Loucy (cell line): ENCODE data around the gene DRC1.

Source experiments
- EZH2phosphoT487 ChIP-seq: fragments of 200-600 bp; IDR thresholded peaks from 2 replicates; pipeline ENCODE4 v1.6.1; 2018; ENCODE audit warnings: antibody characterized with exemption, mild to moderate bottlenecking, moderate library complexity, borderline replicate concordance
- TF ChIP-seq, protein P1 (sequence below): fragments of 200-600 bp; sonication (generic); conservative IDR thresholded peaks from 2 replicates; pipeline ENCODE4 v1.5.1; 2014; ENCODE audit warnings: mild to moderate bottlenecking, antibody characterized with exemption, low read length

DNA sequence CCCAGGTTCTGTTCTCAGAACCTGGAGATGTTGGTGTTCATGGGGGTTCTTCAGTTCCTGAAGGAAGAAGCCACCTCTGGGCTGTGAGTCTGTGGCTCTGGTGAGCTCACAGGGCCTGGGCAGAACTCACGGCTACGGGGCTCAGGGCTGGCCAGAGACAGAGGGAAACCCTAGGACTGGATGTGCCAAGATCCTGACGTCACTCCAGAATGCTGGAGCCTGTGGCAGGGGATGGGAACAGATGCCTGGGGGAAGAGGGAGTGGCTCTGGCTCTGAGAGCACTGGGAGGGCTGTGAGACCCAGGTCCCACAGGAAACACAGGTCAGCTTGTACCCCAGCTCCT lies 76.2 kb downstream of the DRC1 start, which contains the start of gene OTOF:
- TF ChIP-seq, protein P1, sequence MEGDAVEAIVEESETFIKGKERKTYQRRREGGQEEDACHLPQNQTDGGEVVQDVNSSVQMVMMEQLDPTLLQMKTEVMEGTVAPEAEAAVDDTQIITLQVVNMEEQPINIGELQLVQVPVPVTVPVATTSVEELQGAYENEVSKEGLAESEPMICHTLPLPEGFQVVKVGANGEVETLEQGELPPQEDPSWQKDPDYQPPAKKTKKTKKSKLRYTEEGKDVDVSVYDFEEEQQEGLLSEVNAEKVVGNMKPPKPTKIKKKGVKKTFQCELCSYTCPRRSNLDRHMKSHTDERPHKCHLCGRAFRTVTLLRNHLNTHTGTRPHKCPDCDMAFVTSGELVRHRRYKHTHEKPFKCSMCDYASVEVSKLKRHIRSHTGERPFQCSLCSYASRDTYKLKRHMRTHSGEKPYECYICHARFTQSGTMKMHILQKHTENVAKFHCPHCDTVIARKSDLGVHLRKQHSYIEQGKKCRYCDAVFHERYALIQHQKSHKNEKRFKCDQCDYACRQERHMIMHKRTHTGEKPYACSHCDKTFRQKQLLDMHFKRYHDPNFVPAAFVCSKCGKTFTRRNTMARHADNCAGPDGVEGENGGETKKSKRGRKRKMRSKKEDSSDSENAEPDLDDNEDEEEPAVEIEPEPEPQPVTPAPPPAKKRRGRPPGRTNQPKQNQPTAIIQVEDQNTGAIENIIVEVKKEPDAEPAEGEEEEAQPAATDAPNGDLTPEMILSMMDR, result no peak
- TF ChIP-seq EZH2phosphoT487, result no peak
